Left colon (tissue), 2 donors: ENCODE data around the gene DHRS7B. TPM values are rescaled to one million over a fixed set of nuclear protein-coding genes. Genes with fewer than 3 reads are reported as not detected.
A peak's percentile ranks its signal among the peaks of the same experiment; 100 is the strongest.
"Not testable (repeated sequence)": the region's sequence is repeated elsewhere in the genome, so short reads cannot be mapped to it uniquely, and the experiment has no call there.

Experiments used
- ATAC-seq: fragments of 200-7000 bp; cut with Tn5 transposase; one replicate; pipeline ENCODE4 v1.9.1; 2020; ENCODE audit warnings: mild to moderate bottlenecking, moderate library complexity
- DNase-seq, 2 donors: peaks; one replicate each; pipeline ENCODE4 v3.0.0-alpha.2; 2020
- intact Hi-C, 2 donors: fragments of 100-400 bp; cut with DNase I in 1 of 2; cut with micrococcal nuclease in 1 of 2; formaldehyde crosslinking; loops; one replicate each; pipeline versions ENCODE4 v1.11.2 to v1.14.0; 2022; cut with DNase I, micrococcal nuclease
- total RNA-seq, 2 donors: library from RNA; stranded (reverse); fragmentation: NEBNext Ultra II Directional; extraction: Animal tissue kit (Norgen Biotek cat#: 25700); gene quantifications; one replicate each; pipeline ENCODE4 v1.2.1, GENCODE V29; 2021
- donor health status: DM: no; HTN: no; CAD: no.
- donor health status: DM: yes; HTN: yes; CAD: no.

DHRS7B gene
- total RNA-seq, 2 donors from 2014 or later: 32.1 to 33.5 TPM

DNA sequence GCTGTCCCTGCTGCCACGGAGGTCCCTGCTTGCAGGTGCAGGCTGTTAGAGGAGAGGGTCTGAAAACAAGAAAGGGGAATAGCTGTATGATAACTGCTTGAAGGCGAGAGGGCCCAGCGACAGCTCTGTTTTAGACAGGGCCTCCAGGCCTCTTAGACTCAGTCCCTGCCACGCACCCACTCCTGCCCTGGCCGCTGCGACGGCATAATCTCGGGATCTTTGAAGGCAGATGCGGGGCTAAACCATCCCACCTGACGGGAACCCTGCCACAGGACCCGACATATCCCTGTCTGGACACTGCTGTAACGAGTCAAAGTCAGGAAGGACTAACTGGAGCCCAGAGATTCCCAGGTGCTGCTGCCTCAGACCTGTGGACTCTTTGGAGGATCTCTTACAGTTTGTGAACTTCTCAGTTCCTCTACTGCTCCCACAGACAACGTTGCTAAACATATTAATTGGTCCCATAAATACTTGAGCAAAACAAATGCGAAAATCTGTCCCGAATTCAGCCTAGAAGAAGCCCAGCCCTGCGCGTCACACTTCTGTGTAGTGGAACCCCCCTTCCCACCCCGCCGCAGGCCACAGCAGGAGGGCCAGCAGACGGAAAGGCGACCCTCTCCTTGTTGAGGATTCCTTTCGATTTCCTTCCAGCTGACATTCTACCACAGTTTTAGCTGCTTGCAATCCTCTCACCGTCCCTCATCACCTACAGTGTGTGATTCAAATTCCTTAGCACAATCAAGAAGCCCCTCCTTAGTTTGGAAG, 88.2 kb downstream of the DHRS7B start:
- ATAC-seq (peak; percentile 1), DNase-seq (peak in 1 of 2 donors; percentile 27)
- intact Hi-C loops: loop anchor here in 1 of 2 donors (10.0 kb wide), 1 partner anchor 170 kb away; the partner anchor contains the start of gene USP22

DNA sequence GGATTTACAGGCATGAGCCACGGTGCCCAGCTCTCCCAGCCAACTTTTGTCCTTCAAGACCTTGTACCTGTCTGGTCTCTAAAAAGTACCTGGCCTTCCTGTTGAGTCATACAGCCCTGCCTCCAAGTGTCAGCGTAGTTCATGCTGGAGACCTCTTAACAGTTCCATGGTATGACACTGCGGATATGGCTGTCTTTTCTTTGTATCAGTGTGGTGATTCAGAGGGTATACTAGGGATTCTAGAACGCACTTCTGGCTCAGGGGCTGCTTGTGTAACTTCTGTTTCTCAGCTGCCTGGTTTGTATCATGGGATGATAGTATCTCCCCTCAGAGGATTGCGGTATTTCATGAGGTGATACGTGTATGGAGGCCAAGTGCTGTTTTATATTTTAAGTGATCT, 89.2 kb downstream of the DHRS7B start:
- intact Hi-C loops: loop anchor here in 1 of 2 donors (10.0 kb wide), 1 partner anchor 171 kb away; the partner anchor contains the start of gene USP22
- DNase-seq (no peak), ATAC-seq (no peak)

DNA sequence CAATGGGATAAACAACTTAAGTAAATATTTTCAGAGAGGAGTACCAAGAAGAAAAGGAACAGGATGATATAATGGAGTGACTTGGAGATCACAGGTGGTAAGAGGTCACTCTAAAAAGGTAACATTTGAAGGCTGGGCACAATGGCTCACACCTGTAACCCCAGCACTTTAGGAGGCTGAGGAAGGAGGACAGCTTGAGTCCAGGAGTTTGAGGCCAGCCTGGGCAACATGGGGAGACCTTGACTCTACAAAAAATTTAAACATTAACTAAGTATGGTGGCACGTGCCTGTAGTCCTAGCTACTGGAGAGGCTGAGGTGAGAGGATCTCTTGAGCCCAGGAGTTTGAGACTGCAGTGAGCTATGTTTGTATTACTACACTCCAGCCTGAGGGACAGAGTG, 90.6 kb downstream of the DHRS7B start:
- DNase-seq (no peak), ATAC-seq (no peak)
- intact Hi-C loops: loop anchor here in 1 of 2 donors (10.0 kb wide), 1 partner anchor 173 kb away; the partner anchor contains the start of gene USP22

DNA sequence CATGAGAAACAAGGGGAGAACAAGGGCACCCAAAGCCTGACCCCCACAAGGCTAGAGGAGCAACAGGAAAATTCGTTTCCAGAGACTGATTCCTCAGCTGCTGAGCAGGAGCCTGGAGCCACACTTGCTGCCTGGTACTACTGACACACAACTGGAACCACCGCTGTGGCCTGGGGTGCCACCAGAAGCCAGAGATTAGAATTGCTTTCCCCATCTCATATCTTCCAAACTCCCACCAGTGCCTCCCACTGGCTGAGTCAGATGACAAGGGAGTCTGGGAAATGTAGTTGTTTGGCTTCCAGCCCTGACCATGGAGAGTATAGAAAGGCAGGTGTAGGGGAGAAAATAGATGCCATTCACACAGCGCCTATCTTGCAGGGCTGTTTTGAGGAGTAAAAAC, 91.3 kb downstream of the DHRS7B start:
- intact Hi-C loops: loop anchor here in 1 of 2 donors (10.0 kb wide), 1 partner anchor 173 kb away; the partner anchor contains the start of gene USP22
- ATAC-seq (no peak), DNase-seq (no peak)

DNA sequence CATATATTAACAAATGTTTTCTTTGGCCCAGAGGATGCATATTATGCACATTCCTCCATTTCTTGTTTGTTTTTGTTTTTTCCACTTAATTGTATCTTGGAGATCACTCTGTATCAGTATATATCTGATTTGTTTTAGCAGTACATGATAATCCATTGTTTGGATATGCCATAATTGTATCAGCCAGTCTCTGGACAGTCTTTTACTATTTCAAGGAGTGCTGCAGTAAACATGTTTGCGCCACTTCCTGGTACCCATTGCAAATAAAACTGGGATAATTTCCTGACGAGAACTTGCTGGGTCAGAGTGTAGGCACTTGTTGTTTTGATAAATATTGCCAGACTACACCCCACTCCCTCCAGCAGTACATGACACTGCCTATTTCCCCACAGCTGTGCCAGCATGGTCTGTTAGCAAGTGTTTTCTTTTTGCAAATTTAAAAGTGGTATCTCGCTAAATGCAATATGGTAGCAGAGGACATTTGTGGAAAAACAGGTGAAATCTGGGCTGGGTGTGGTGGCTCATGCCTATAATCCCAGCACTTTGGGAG, 92.1 kb downstream of the DHRS7B start:
- intact Hi-C loops: loop anchor here in 1 of 2 donors (10.0 kb wide), 1 partner anchor 174 kb away; the partner anchor contains the start of gene USP22

DNA sequence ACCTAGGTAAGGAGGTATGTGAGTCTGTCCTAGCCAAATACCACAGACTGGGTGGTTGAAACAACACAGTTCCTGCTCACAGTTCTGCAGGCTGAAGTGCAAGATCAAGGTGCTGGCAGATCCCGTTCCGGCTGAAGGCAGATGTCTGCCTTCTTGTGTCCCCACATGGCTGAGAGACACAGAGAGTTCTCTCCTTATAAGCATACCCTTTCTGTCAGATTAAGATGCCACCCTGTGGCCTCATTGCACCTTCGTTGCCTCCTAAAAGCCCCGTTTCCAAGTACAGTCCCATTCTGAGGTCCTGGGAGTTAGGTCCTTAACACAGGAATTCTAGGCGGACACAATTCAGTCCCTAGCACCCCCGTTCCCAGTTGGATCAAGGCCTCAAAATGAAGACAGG, 96.3 kb downstream of the DHRS7B start:
- intact Hi-C loops: no loop called here
- DNase-seq (no peak), ATAC-seq (no peak)

More for the DNA sequence above, 92.1 kb downstream of the DHRS7B start:
- ATAC-seq (peak; percentile 48), DNase-seq (no peak)

DNA sequence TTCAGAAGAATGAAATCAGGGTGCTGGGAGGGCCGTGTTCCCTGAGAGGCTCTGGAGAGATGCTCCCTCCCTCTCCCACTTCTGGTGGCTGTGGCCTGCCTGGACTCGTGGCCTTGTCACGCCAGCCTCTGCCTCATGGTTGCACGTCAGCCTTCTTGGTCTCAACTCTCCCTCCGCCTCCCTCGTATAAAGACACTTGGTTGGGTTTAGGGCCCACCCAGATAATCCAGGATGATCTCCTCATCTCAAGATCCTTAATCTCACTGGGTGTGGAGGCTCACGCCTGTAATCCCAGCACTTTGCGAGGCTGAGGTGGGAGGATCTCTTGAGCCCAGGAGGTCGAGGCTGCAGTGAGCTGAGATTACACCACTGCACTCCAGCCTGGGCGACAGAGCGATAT, 100.5 kb downstream of the DHRS7B start:
- intact Hi-C loops, ATAC-seq, DNase-seq: not testable (repeated sequence)

DNA sequence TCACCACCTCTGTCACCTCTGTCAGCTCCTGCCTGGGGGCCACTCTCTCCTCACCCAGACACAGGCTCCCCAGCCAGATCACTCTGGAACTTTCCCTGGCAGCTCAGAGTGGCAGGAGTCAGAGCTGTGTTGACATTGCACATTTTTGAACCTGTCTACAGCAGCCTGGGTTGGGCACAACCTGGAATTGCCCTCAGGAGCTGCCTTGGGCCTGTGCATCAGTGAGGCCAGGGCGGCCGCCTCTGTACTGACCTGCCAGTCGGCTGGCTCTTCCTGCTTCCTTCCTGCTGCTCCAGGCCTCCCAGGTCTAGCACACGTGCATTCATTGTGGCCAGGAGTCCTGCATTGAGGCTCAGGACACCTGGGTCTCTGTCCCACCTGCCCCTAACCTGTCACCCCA, 101.3 kb downstream of the DHRS7B start:
- intact Hi-C loops: no loop called here
- ATAC-seq (no peak), DNase-seq (no peak)

DNA sequence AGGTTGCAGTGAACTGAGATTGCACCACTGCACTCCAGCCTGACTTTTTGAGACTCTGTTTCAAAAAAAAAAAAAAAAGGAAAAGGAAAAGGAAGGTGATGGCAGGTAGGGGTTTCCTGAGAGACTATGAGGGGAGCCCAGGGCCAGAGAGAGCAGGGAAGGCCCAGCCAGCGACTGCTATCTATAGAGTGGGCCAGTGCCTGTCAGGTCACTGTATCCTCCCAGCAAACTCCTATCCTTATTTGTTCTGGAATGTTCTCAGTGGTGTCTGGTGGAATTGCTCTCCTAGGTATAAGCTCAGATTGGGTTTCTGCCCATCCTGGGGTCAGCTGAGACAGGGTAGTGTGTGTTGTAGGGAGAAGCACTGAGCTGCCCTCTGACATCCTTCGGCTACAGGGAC, 102.1 kb downstream of the DHRS7B start:
- DNase-seq (no peak), ATAC-seq (no peak)
- intact Hi-C loops: no loop called here

DNA sequence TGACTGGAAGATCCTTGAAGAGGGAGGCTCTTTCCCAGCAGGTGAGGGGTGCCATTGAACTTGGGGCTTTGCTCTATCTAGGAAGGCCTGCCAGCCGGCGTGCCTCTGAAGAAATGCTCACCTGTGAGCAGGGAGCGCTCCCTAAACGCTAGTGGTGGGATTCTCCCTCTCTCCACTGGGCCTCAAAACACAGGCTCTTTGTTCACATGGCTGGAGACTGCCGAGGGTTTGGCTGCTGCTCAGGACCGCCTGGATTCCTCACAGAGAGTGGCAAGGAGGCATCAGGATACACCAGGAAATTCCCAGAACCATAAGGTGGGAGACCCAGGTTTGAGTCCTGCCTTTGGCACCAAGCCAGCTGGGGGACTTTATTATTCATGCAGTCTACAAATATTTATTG, 104.8 kb downstream of the DHRS7B start:
- intact Hi-C loops: no loop called here
- ATAC-seq: no peak
- no peak for DNase-seq

DNA sequence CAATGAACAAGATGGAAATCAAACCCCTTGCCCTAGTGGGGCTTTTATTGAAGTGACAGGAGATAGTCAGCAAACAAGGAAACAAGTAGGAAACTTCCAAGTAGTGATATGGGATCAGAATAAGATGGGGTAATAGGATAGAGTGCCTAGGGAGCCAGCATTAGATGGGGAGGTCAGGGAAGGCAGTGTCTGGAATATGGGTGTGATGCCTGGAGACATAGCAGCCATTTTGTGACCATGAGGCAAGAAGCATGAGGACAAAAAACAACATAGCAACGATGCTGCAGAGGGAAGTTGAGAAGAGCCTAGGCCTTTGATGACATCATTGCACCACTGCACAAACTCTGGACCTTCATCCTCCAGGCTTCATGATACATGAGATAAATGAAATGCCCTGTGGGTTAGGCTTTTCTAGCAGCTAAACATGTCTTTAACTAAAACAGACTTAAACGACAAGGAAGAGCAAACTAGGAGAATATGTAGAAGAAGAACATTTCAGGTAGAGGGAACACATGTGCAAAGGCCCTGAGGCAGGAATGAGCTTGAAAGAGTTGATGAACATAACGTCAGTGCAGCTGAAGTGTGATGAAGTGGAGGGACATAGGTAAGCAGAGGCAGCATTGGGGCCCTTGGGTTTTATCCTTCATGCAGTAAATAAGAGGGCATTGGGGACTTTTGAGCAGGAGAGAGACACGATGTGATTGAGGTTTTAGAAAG, 105.4 kb downstream of the DHRS7B start:
- ATAC-seq (no peak), DNase-seq (no peak)
- intact Hi-C loops: no loop called here

DNA sequence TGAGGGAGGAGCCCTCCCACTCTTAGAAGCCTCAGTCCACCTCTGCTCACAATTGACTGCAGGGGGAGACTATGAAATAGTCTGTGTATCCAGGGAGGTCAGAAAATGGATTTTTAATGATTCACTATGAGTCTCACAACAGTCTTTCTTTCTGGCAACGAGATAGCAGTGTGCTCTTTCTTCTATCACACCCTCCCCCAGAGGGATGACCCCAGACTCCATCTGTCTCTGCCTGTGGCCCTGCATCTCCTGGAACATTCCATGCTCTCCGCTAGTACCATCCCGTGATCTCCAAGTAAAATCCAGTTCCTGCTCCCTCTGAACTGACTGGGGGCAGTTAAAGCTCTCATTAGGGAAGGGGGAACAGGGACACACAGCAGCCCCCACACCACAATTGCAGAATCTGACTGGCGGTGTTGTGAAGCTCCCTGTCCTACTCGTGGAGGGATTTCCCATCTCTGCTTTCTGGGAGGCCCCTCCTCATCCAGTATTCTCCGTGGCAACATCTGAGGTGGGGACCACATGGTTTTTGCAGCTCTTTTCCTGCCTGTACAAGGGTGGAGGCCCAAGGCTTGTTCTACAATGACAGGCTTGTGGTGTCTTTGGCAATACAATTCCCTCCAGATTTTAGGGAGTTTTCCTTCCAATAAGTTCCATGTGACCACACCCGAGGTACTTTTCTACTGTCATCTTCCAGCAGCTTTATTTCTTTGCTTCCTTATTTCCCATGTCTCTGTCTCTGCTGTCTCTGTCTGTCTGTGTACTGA, 107.0 kb downstream of the DHRS7B start:
- ATAC-seq: peak; percentile 37
- DNase-seq: no peak
- intact Hi-C loops: no loop called here

DNA sequence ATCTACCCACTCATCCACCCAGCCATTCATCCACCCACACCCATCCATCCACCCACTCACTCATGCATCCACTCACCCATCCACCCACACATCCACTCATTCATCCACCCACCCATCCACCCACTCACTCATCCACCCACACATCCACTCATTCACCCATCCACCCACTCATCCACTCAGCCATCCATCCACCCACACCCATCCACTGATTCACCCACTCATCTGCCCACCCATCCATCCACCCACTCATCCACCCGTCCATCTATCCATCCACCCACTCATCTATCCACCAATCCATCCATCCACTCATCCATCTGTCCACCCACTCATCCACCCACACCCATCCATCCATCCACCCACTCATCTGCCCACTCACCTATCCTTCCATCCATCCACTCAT, 109.2 kb downstream of the DHRS7B start:
- ATAC-seq: no peak
- no peak for DNase-seq
- intact Hi-C loops: no loop called here

DNA sequence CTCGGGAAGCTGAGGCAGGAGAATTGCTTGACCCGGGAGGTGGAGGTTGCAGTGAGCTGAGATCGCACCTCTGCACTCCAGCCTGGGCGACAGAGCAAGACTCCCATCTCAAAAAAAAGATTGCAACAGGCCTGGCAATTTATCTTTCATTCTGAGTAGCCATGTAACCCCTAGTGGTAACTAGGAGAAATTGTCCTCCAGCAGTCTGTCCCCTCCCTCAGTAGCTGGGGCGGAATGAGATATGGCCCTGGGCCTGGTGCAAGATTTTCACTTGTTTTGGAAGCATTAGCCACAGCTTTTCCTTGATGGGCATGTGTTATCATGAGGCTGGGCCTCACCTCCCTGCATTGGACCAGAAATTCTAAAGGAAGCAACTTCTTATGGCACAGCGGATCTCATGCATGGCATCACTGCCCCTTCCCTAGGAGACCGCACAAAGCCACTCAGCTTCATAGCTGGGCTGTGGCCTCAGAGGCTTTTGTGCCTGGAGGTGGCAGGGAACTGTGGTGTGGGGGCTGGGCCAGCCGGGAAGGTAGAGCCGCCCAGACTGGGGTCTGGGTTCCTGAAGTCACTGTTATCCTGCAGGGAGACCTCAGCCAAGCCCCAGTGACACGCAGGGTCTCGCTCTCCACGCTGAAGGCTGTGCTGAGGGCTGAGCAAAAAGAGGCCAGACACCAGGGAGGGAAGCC, 113.1 kb downstream of the DHRS7B start:
- DNase-seq: no peak
- intact Hi-C loops: no loop called here
- ATAC-seq: peak; percentile 68

DNA sequence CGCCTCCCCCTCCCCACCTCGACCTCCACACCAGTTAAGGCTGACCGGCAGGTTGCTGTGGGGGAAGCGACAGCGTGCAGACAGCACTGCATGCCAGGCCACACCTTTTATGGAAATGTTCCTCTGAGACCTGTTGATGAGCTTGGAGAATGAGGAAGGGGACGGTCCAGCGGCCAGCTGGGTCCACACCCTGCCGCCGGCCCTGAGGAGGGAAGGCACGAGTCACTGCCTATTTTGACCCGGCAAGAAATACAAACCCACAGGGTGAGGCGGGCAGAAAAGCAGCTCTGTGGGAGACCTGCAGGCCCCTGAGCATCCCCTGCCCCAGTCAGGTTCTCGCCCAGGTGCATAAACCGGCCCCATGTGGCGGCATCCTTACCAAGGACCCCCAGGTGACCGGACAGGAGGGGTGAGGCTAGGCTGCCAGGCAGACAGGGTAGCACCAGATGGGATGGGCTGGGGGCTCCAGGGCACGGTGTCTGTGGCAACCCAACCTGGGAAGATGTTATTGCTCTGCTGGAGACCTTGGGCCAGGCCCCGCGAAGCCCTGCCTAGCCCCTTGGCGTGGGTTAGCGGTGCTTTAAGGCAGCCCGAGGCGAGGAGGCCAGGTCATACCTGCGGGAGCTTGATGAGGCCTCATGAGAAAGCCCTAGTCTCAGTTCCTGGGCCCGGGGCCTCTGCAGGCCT, 113.7 kb downstream of the DHRS7B start:
- intact Hi-C loops: no loop called here
- no peak for ATAC-seq
- no peak for DNase-seq
